OCI-LY7 (cell line): ENCODE measurements around the gene RNF212B. TPM values are rescaled to one million over a fixed set of nuclear protein-coding genes. Genes with fewer than 3 reads are reported as not detected.

Experiments
- BruUV-seq: library from RNA; stranded (reverse); fragments of 400-500 nt; replicated peaks from 2 replicates; lab custom pipeline; 2021; lab: Mats Ljungman, UMichigan
- CTCF ChIA-PET: fragments of 300-600 bp; sonication (Branson Sonifier 250); formaldehyde crosslinking; loops from one replicate; lab custom pipeline; 2022; ENCODE audit warnings: antibody characterized with exemption; ENCODE audit not compliant: unreplicated experiment; lab: Charles Lee
- POLR2A ChIA-PET: fragments of 300-600 bp; sonication (Branson Sonifier 250); formaldehyde crosslinking; loops from one replicate; lab custom pipeline; 2022; ENCODE audit warnings: antibody characterized with exemption; lab: Charles Lee
- DNase-seq: peaks from one replicate; pipeline ENCODE4 v3.0.0-alpha.2; 2015; ENCODE audit warnings: low spot score
- H2AFZ ChIP-seq: fragments of 200-600 bp; sonication (generic), shearing (Covaris generic); 2 replicates; pipeline ENCODE4 v1.6.1; 2014; ENCODE audit warnings: mild to moderate bottlenecking, antibody characterized with exemption, low read length, moderate library complexity
- H3K27ac ChIP-seq: fragments of 200-600 bp; sonication (generic); 2 replicates; pipeline ENCODE4 v1.5.1; 2014; ENCODE audit warnings: mixed run types, low read depth, mild to moderate bottlenecking, moderate library complexity, low read length, inconsistent platforms; ENCODE audit not compliant: poor library complexity, severe bottlenecking
- H3K36me3 ChIP-seq: fragments of 200-600 bp; sonication (generic); 2 replicates; pipeline ENCODE4 v1.6.1; 2014; ENCODE audit warnings: mild to moderate bottlenecking, antibody characterized with exemption, low read length, moderate library complexity, mixed read lengths; ENCODE audit not compliant: insufficient read depth
- H3K4me1 ChIP-seq: fragments of 200-600 bp; sonication (generic); 2 replicates; pipeline ENCODE4 v1.5.1; 2014; ENCODE audit warnings: mild to moderate bottlenecking, low read length; ENCODE audit not compliant: insufficient read depth, poor library complexity, severe bottlenecking
- H3K4me2 ChIP-seq: fragments of 200-600 bp; sonication (generic); 2 replicates; pipeline ENCODE4 v1.6.1; 2014; ENCODE audit warnings: mild to moderate bottlenecking, low read length
- H3K4me3 ChIP-seq: fragments of 200-600 bp; sonication (generic); 2 replicates; pipeline ENCODE4 v1.5.1; 2014; ENCODE audit warnings: mild to moderate bottlenecking, low read depth, low read length; ENCODE audit not compliant: poor library complexity, severe bottlenecking
- H3K79me2 ChIP-seq: fragments of 200-600 bp; sonication (generic); 2 replicates; pipeline ENCODE4 v1.6.1; 2016; ENCODE audit warnings: low read depth, mild to moderate bottlenecking, low read length, moderate library complexity, mixed read lengths; ENCODE audit not compliant: insufficient read depth
- H3K9me2 ChIP-seq: fragments of 200-600 bp; sonication (generic); 2 replicates; pipeline ENCODE4 v1.6.1; 2016; ENCODE audit warnings: mild to moderate bottlenecking, low read length, mixed read lengths; ENCODE audit not compliant: insufficient read depth
- H3K9me3 ChIP-seq: fragments of 200-600 bp; sonication (generic); 2 replicates; pipeline ENCODE4 v1.6.1; 2014; ENCODE audit warnings: mild to moderate bottlenecking, mixed run types, low read length, mixed read lengths
- H4K20me1 ChIP-seq: fragments of 200-600 bp; sonication (generic); 2 replicates; pipeline ENCODE4 v1.6.1; 2014; ENCODE audit warnings: mild to moderate bottlenecking, antibody characterized with exemption, low read length, moderate library complexity, mixed read lengths; ENCODE audit not compliant: insufficient read depth
- CTCF ChIP-seq: fragments of 200-600 bp; sonication (generic); conservative IDR thresholded peaks from 2 replicates; pipeline ENCODE4 v1.5.1; 2014; ENCODE audit warnings: mild to moderate bottlenecking, antibody characterized with exemption, low read length, moderate library complexity, mixed read lengths
- EZH2phosphoT487 ChIP-seq: fragments of 200-600 bp; sonication (generic); IDR thresholded peaks from 2 replicates; pipeline ENCODE4 v1.6.1; 2018; ENCODE audit warnings: low read depth, borderline replicate concordance, mild to moderate bottlenecking, mixed run types, antibody characterized with exemption, low read length, moderate library complexity, mixed read lengths
- intact Hi-C: fragments of 100-400 bp; cut with micrococcal nuclease; formaldehyde crosslinking; loops from one replicate; pipeline ENCODE4 v1.10.0; 2022; ENCODE audit not compliant: unreplicated experiment
- total RNA-seq, 2 experiments: library from RNA; depleted of rRNA in 1 of 2; stranded (reverse); fragments of >200 nt in 1 of 2; shearing (Covaris generic) in 1 of 2; gene quantifications; 2 replicates each; pipeline ENCODE4 v1.2.3, GENCODE V29; 2014 to 2022

RNF212B gene
- total RNA-seq, 2 experiments from 2014 or later = not detected

- Histone ChIP-seq H3K9me2 (no peaks in the 10 kb centered on the region), H3K36me3 (no peaks in the 10 kb centered on the region), H3K27ac (no peak overlapping the region), H3K4me3 (no peak overlapping the region), H2AFZ (no peak overlapping the region), H4K20me1 (no peaks in the 10 kb centered on the region), H3K4me1 (no peaks in the 10 kb centered on the region), H3K9me3 (no peaks in the 10 kb centered on the region), H3K79me2 (no peaks in the 10 kb centered on the region), H3K4me2 (no peak overlapping the region)
- ChIA-PET CTCF (no interaction called here), POLR2A (no interaction called here)
- no peak for TF ChIP-seq CTCF
- TF ChIP-seq EZH2phosphoT487 = no peak
- intact Hi-C loops = no loop called here
- no peak for DNase-seq
- BruUV-seq = no TSS peak
These were observed 27.9 kb upstream of the RNF212B start for GRCh38 chr14:23209651-23210423.

- no peak overlapping the region for H2AFZ ChIP-seq
- no peaks in the 10 kb centered on the region for H3K79me2 ChIP-seq
- no peaks in the 10 kb centered on the region for H3K9me2 ChIP-seq
- no peaks in the 10 kb centered on the region for H4K20me1 ChIP-seq
- no peak for DNase-seq
- H3K9me3 ChIP-seq = no peaks in the 10 kb centered on the region
- BruUV-seq = no TSS peak
- no peak overlapping the region for H3K27ac ChIP-seq
- no peaks in the 10 kb centered on the region for H3K36me3 ChIP-seq
- no peak overlapping the region for H3K4me3 ChIP-seq
- intact Hi-C loops = no loop called here
- H3K4me1 ChIP-seq = no peaks in the 10 kb centered on the region
- ChIA-PET CTCF (no interaction called here), POLR2A (no interaction called here)
- no peak for TF ChIP-seq EZH2phosphoT487
- no peak for TF ChIP-seq CTCF
- no peak overlapping the region for H3K4me2 ChIP-seq
These were observed 22.3 kb upstream of the RNF212B start for GRCh38 chr14:23215421-23215820.
